GM18505 (cell line): ENCODE measurements around the gene RAB21.

Experiments used
- ATAC-seq: cut with Tn5 transposase; IDR thresholded peaks from one replicate; pipeline ENCODE4 v1.9.1; 2021; ENCODE audit not compliant: unreplicated experiment
- POLR2A ChIP-seq: IDR thresholded peaks from 4 replicates; pipeline ENCODE4 v1.6.1; 2011; ENCODE audit warnings: borderline replicate concordance; ENCODE audit not compliant: insufficient read depth, insufficient read length; ENCODE audit errors: extremely low read depth

RAB21 gene, protein sequence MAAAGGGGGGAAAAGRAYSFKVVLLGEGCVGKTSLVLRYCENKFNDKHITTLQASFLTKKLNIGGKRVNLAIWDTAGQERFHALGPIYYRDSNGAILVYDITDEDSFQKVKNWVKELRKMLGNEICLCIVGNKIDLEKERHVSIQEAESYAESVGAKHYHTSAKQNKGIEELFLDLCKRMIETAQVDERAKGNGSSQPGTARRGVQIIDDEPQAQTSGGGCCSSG

DNA sequence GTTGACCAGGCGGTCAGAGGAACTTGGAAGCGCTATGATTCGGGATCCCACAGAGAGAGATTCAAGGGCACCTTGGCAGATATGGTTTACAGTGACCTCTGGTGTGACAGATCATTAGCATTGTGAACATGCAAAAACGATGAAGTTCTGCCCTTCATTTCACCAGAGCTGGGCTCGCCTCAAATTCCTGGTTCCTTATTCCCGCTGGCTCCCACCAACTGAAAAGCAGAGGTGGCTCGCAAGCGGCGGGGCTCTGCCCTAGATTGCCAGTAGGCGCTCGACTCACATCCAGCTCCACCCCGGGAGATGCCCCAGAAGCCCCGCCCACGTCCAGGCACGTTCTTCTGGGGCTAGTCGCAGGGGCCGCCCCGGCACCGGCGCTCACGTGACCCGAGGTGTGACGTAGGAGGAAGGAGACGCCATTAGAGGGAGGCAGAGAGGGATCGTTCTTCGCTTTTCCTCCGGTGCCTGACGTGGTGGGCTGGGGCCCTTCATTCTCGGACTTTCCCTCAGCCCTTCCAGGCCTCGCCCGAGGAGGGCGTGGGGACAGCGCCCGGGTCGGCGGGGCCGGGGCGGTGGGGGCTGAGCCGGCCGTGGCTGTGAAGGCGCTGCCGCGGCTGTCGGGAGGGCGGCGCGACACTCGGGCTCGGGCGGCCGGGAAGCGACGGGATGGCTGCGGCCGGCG, at the start of gene RAB21:
Gene RAB21 (plus strand): TSS at position 403 of the 685 bp plus-strand sequence. CDS start 267 bp downstream, at position 670.
- ATAC-seq = peak; percentile 98
- TF ChIP-seq POLR2A = peak; percentile 89

DNA sequence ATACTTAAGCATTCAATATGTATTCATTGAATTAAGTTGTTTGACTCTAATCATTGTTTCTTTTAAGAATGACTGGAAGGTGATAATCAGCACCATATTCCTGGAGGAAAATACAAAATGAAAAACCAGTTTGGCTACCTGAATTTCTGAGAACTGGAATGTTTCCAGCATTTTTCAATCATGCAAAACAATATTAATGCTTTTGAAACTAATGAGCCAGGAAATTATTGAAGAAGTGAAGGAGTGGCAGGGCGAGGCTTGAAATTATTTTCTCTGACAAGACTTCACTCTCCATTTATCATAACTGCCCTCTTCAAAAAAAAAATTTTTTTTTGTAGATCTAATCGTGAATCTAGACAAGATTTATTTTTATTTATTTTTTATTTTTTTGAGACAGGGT, 49.7 kb upstream of the RAB21 start:
- no peak for TF ChIP-seq POLR2A
- no peak for ATAC-seq

DNA sequence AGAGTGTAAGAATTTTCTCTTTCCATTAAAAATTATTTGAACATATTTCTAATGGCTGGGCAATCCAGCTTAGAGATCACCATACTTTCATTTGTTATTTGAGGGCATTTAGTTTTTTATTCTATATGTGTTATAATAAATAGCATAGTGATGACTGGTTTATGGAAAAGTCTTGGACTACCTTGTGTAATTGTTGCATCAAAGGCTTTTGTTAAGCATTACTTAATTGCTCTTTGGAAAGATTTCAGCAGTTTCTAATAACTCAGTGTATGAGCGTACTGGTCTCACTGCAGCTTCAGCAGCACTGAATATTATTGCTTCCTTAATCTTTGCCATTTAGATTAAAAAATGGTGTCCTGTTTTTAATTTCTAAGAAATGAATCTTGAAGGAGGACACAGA, 46.0 kb upstream of the RAB21 start:
- no peak for TF ChIP-seq POLR2A
- ATAC-seq = no peak

DNA sequence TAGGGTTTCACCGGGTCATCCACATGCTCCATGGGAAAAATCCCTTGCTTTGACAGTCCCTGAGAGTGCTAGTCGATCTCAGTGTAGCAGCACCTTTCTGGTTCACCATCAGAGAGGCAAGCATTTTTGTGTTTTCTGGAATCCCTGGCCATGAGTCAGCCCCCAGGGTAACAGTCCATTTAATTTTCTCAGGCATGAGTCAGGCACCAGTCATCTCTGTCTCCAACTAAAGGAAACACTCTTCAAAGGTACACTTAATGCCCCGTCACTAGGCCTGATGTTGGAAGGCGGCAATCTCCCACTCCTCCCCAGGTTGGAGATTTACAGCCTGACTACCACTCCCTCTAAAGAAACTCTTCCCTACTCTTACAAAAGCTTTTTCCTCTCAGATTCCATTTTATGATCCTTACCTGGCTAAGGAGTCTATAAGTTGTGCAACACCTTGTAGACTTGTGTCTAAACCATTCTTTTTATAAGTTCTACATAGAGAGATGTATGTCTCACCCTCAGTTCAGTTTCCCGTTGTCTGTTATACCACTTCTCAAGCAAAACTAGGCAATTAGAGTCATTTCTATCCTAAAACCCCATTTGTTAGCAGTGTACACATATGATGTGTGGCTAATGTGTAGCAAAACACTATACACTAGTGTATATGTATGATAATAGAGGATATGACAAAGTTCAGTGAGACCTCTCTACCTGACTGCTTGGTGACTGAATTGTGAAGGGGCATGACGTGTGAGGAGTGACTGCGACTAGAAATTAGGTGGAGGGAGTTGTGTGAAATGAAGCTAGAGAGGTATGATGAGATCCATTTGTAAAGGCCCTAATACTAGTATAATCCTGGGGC, 44.2 kb upstream of the RAB21 start:
- no peak for ATAC-seq
- no peak for TF ChIP-seq POLR2A

DNA sequence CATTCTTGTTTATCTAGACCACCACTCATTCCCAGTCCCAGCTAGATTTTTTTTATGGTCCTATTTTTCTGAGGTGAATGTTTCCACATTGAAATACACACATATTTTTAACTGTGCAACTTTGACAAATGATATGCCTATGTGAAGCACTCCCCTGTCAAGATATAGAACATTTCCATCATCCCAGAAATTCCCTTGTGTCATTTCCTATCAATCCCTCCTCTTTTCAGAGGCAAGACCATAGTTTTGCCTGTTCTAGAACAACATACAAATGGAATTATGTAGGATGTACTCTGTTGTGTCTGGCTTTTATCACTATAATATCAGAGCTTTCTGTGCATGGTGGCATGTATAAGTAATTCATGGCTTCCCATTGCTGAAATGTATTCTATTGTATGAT, 36.1 kb upstream of the RAB21 start:
- no peak for TF ChIP-seq POLR2A
- no peak for ATAC-seq

DNA sequence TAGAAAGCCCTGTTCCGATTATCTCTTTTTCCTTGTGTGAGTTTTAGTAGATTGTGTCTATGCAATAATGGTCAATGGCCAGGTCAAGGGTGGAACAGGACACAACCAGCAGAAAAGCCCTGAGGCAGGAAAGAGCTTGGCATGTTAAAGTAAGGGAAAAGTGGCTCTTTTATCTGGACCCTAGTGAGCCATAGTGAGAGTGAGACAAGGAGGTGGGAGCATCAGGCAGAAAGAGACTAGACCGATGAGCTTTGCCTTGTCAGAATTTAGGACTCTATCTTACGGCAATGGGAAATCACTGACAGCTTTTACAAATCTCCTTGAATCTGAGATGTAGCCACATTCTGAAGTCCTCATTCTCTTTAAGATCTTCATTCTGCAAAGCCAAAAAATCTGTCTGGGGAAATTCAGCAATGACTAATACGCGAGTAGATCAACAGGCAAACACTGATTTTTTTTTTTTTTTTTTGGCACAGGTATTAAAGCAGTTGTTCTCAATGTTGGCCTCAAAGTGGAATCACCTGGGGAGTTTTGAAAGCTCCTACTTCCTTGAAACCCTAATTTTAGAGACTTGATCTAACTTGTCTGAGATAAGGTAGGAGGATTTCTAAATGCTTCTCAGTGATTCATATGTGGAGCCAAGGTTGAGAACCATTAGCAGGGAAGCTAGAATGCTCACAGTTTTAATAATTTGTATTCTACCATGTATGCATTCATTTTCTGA, 34.9 kb upstream of the RAB21 start:
- ATAC-seq = no peak

DNA sequence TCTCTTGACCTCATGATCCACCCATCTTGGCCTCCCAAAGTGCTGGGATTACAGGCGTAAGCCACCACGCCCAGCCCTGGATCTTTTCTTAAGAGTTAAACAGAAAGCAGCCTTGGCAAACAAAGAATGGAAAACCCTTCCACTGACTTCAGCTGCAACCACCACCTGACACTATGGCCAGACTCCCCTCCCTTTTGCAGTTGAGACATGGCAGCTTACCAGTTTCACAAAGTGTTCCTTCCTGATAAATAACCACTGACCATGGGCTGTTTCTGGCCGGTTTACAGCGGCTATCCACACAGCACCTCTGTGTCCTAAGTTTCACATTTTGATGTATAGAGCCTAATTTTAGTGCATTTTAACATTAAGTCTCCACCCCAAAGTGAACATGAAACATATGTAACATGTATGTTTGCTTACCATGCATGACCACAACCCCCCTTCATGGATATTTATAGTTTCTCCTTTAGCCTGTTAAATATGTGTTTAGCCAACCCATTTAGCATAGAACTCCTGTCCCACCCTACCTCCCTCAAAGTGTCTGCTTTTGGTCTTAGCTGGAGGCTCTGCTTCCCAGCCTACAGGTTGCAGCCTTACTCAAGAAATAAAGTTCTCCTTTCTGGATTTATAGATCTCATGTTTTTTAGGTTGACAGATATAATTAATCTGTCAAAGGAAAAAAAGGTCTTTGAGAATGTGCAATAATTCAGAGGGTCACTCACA, 32.7 kb upstream of the RAB21 start:
- ATAC-seq = no peak
- no peak for TF ChIP-seq POLR2A

More for the DNA sequence above, 34.9 kb upstream of the RAB21 start:
- no peak for TF ChIP-seq POLR2A

DNA sequence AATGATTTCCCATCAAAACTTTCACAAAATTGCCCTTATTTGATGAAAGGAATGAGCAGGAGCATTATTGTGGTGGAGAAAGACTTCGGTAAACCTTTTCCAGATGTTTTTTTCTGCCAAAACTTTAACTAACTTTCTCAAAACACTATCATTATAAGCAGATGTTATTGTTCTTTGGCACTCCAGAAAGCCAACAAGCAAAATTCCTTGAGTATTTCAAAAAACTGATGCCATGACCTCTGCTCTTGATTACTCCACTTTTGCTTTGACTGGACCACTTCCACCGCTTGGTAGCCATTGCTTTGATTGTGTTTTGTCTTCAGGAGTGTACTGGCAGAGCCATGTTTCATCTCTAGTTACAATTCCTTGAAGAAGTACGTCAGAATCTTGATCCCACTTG, 29.7 kb upstream of the RAB21 start:
- no peak for ATAC-seq
- TF ChIP-seq POLR2A = no peak

DNA sequence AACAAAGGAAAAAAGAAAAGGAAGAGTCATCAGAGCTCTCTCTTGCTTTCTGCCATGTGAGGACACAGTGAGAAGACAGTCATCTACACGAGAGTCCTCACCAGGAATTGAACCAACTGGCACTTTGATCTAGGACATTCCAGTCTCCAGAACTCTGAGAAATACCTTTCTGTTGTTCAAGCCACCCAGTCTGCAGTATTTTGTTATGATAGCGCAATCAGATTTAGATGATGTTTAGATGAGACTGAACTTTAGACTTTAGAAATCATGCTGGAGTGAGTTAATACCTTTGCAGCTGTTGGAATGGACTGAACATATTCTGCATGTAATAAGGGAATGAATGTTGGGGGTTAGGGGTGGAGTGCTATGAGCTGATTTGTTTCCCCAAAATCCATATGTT, 28.1 kb upstream of the RAB21 start:
- ATAC-seq = no peak
- TF ChIP-seq POLR2A = no peak

DNA sequence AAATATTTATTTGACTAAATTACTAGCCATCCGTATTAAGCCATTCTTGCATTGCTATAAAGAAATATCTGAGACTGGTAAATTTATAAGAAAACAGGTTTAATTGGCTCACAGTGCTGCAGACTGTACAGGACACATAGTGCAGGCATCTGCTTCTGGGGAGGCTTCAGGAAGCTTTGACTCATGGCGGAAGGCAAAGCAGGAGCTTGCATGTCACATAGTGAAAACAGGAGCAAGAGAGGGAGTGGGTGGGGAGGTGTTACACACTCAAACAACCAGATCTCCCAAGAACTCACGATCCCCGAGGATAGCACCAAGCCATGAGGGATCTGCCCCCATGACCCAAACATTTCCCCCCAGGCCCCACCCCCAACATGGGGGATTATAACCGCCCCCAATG, 26.7 kb upstream of the RAB21 start:
- TF ChIP-seq POLR2A = no peak
- ATAC-seq = no peak

DNA sequence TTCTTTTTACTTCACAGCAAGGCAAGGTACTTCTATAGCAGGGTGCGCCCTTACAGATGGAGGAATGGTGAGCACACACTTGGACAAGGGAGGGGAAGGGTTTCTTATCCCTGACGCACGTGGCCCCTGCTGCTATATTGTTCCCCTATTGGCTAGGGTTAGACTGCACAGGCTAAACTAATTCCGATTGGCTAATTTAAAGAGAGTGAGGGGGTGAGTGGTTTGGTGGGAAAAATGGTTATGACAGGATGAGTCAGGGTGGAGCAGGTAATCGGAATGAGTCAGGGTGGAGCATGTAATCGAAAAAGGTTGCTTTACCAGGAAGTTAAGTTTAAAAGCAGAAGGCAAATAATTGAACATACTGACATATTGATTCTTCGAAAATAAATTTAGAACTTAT, 23.7 kb upstream of the RAB21 start:
- ATAC-seq = no peak
- no peak for TF ChIP-seq POLR2A

DNA sequence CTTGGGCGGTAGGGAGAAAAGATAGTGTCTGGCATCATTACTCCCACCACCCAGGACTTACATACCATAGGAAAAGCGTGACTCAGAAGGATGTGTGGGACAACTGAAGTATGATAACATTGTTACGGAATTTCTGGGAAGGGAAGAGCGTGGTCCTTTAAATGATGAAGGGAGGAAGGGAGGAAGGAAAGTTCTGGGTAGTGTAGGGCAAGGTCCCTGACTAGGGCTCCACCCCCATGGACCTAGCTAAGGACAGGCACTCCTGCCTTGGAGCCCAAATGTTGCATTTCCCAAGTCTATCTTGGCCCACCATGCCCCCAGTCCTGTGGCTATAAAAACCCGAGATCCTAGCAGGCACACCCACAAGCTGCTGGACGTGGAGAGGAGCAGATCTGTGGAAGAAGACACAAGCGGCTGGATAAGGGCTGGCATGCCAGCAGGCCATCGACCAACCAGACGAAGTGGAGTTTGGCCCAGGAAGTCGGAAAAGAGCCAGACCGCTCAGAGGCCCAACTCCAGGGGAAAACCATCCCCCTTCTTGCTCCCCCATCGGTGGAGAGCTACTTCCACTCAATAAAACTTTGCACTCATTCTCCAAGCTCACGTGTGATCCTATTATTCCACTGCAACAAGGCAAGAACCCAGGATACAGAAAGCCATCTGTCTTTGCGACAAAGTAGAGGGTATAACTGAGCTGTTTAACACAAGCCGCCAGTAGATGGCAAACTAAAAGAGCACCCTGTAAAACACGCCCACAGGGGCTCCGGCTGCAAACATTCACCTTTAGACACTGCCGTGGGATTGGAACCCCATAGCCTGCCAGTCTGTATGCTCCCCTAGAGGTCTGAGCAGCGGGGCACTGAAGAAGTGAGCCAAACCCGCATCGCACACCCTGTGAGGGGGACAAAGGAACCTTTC, 23.0 kb upstream of the RAB21 start:
- no peak for ATAC-seq
- TF ChIP-seq POLR2A = no peak

DNA sequence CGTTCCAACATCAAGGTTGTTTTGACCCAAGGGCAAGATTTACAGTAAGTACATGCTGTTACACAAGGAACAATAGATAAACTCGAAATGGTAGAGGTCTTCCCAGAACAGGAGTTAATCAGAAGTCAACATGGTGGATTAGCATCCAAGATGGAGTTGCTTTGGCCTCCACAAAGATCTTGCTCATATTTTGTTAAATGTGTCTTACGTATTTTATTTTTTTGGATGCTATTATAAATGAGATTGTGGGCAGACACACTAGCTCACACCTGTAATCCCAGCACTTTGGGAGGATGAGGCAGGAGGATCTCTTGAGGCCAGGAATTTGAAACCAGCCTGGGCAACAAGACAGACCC, 22.3 kb upstream of the RAB21 start:
- ATAC-seq = no peak
- no peak for TF ChIP-seq POLR2A
